ENCODE measurements around the gene PDE4B.

The PDE4B gene

GRCh38 chr1:66182551-66183178 lies 390.0 kb downstream of the PDE4B start:
- no peak overlapping the region for H3K4me3 ChIP-seq (ENCODE audit: low read depth, low read length)
- TF ChIP-seq CTCF (IDR thresholded peaks at IDR 0.05; ENCODE audit: borderline replicate concordance, insufficient read depth, low read depth, low read length), result no peak

- no peak overlapping the region for H3K4me3 ChIP-seq (ENCODE audit: low read depth, low read length)
- no peak for TF ChIP-seq CTCF (IDR thresholded peaks at IDR 0.05; ENCODE audit: borderline replicate concordance, insufficient read depth, low read depth, low read length)
These were observed 390.7 kb downstream of the PDE4B start for GRCh38 chr1:66183400-66183799.

- H3K4me3 ChIP-seq (ENCODE audit: low read depth, low read length), result no peak overlapping the region
- TF ChIP-seq CTCF (IDR thresholded peaks at IDR 0.05; ENCODE audit: borderline replicate concordance, insufficient read depth, low read depth, low read length), result no peak
These were observed 404.4 kb downstream of the PDE4B start for GRCh38 chr1:66197120-66197519.

- no peak for TF ChIP-seq CTCF (IDR thresholded peaks at IDR 0.05; ENCODE audit: borderline replicate concordance, insufficient read depth, low read depth, low read length)
- no peak overlapping the region for H3K4me3 ChIP-seq (ENCODE audit: low read depth, low read length)
These were observed 405.1 kb downstream of the PDE4B start for GRCh38 chr1:66197785-66198184.

- TF ChIP-seq CTCF (IDR thresholded peaks at IDR 0.05; ENCODE audit: borderline replicate concordance, insufficient read depth, low read depth, low read length), result no peak
- H3K4me3 ChIP-seq (ENCODE audit: low read depth, low read length), result no peak overlapping the region
These were observed 414.0 kb downstream of the PDE4B start for GRCh38 chr1:66206563-66207144.

- H3K4me3 ChIP-seq (ENCODE audit: low read depth, low read length), result no peak overlapping the region
- TF ChIP-seq CTCF (IDR thresholded peaks at IDR 0.05; ENCODE audit: borderline replicate concordance, insufficient read depth, low read depth, low read length), result no peak
These were observed 414.8 kb downstream of the PDE4B start for GRCh38 chr1:66207484-66207883.

GRCh38 chr1:66208632-66209031 lies 415.9 kb downstream of the PDE4B start:
- TF ChIP-seq CTCF (IDR thresholded peaks at IDR 0.05; ENCODE audit: borderline replicate concordance, insufficient read depth, low read depth, low read length), result no peak
- no peak overlapping the region for H3K4me3 ChIP-seq (ENCODE audit: low read depth, low read length)

Data from GM12875 (cell line).